Activated T-cell treated with anti-CD3 and anti-CD28 coated beads for 24 hours (primary cell): ENCODE results near the gene CNTNAP1.

ENCODE experiments used
- DNase-seq: peaks from one replicate; pipeline ENCODE4 v3.0.0-alpha.2; 2020; ENCODE audit warnings: low read depth

The CNTNAP1 gene

GRCh38 chr17:42670789-42671657, 11.3 kb upstream of the CNTNAP1 start:
- no peak for DNase-seq

- DNase-seq: no peak
Measured at GRCh38 chr17:42672038-42672437, 10.3 kb upstream of the CNTNAP1 start.

- no peak for DNase-seq
Measured at GRCh38 chr17:42673266-42673884, 9.0 kb upstream of the CNTNAP1 start.

GRCh38 chr17:42673885-42674754, 8.2 kb upstream of the CNTNAP1 start:
- DNase-seq: no peak

GRCh38 chr17:42674755-42675347, 7.5 kb upstream of the CNTNAP1 start:
- DNase-seq: no peak

- no peak for DNase-seq
Measured at GRCh38 chr17:42675348-42675964, 6.9 kb upstream of the CNTNAP1 start.

GRCh38 chr17:42675965-42676423, 6.3 kb upstream of the CNTNAP1 start:
- no peak for DNase-seq

GRCh38 chr17:42676424-42677011, 5.8 kb upstream of the CNTNAP1 start, which contains the start of gene PLEKHH3:
Gene PLEKHH3, minus strand, starts transcription at chr17:42676994. Its CDS starts 431 bp downstream, at chr17:42676563.
- DNase-seq: no peak

- DNase-seq: peak; percentile 98
Measured at GRCh38 chr17:42677012-42677857, 5.1 kb upstream of the CNTNAP1 start.

GRCh38 chr17:42677921-42678781, 4.2 kb upstream of the CNTNAP1 start:
- DNase-seq: peak; percentile 71

- DNase-seq: no peak
Measured at GRCh38 chr17:42678951-42679491, 3.3 kb upstream of the CNTNAP1 start.

GRCh38 chr17:42679492-42680330, 2.6 kb upstream of the CNTNAP1 start:
- peak; percentile 56 for DNase-seq

GRCh38 chr17:42680331-42680808, 2.0 kb upstream of the CNTNAP1 start:
- no peak for DNase-seq

- DNase-seq: no peak
Measured at GRCh38 chr17:42682722-42683403, 532 bp downstream of the CNTNAP1 start.

GRCh38 chr17:42683407-42684034, 1.2 kb downstream of the CNTNAP1 start:
- DNase-seq: no peak

- DNase-seq: no peak
Measured at GRCh38 chr17:42684929-42685556, 2.7 kb downstream of the CNTNAP1 start.
